Ovary (tissue), 9 donors: Measurements from ENCODE around the gene PPP4R3A. TPM values are rescaled to one million over a fixed set of nuclear protein-coding genes. Genes with fewer than 3 reads are reported as not detected.

Source experiments
- DNase-seq, 5 donors: peaks; one replicate each; pipeline ENCODE4 v3.0.0-alpha.2; 2019 to 2020
- H3K27ac ChIP-seq, 2 donors: fragments of 200-600 bp; one replicate each; pipeline versions ENCODE4 v1.5.1 to v1.8.0; 2019 to 2022
- H3K27me3 ChIP-seq: fragments of 200-600 bp; one replicate; pipeline ENCODE4 v1.8.0; 2022
- H3K36me3 ChIP-seq: fragments of 200-600 bp; sonication (generic); one replicate; pipeline ENCODE4 v1.5.1; 2019
- H3K4me1 ChIP-seq: one replicate; pipeline ENCODE4 v1.8.1; 2013; ENCODE audit warnings: mild to moderate bottlenecking, moderate library complexity; ENCODE audit not compliant: insufficient read depth
- H3K4me3 ChIP-seq: fragments of 200-600 bp; sonication (generic); one replicate; pipeline ENCODE4 v1.5.1; 2017
- H3K9me3 ChIP-seq, 2 donors: fragments of 200-600 bp in 1 of 2; sonication (generic) in 1 of 2; one replicate each; pipeline versions ENCODE4 v1.5.1 to v1.8.1; 2013 to 2019; ENCODE audit warnings: mild to moderate bottlenecking in 1 of 2, moderate library complexity in 1 of 2
- CTCF ChIP-seq, 3 donors: fragments of 450-650 bp in 2 of 3; fragments of 200-600 bp in 1 of 3; IDR thresholded peaks; one replicate each; pipeline versions ENCODE4 v1.5.1 to v1.8.0; 2016 to 2022; ENCODE audit warnings: antibody characterized with exemption in 3 of 3, mild to moderate bottlenecking in 1 of 3
- EP300 ChIP-seq: sonication (generic); formaldehyde crosslinking; IDR thresholded peaks from one replicate; pipeline ENCODE4 v1.6.1; 2017; ENCODE audit warnings: antibody characterized with exemption
- POLR2A ChIP-seq: fragments of 450-650 bp; IDR thresholded peaks from one replicate; pipeline ENCODE4 v1.6.1; 2017; ENCODE audit warnings: antibody characterized with exemption, mild to moderate bottlenecking, moderate library complexity
- WGBS, 3 donors: extraction: QIAGEN DNeasy Blood & Tissue Kit in 1 of 3; methylation state at CpG; one replicate each; pipeline versions ENCODE4 v1.1.5 to v1.1.7; 2013 to 2017; 5-methylcytosine and 5-hydroxymethylcytosine counted together
- intact Hi-C, 4 donors: fragments of 100-400 bp; cut with DNase I; formaldehyde crosslinking; loops; one replicate each; pipeline versions ENCODE4 v1.11.0 to v1.15.1; 2022 to 2023
- polyA plus RNA-seq, 2 donors: library from polyadenylated mRNA; stranded (reverse); fragments of 200-250 nt in 1 of 2; fragments of 350-450 nt in 1 of 2; fragmentation: Illumina TruSeq in 1 of 2; extraction: RNeasy Lipid Tissue Mini Kit (QIAGEN cat#74804) in 1 of 2; gene quantifications; one replicate each; pipeline ENCODE4 v1.2.3, GENCODE V29; 2013 to 2014
- total RNA-seq, 7 donors: library from RNA; depleted of rRNA in 2 of 7; stranded (reverse); fragments of >200 nt in 2 of 7; fragmentation: NEBNext Ultra II Directional in 3 of 7; extraction: Animal tissue kit (Norgen Biotek cat#: 25700) in 3 of 7; gene quantifications; one replicate each; pipeline versions ENCODE4 v1.1.0 to v1.2.4, GENCODE V29; 2016 to 2023
- donor health status: DM: no; HTN: no; CAD: no; lungs with moderate emphysema.
- donor health status: DM: no; HTN: no; CAD: no.
- donor health status: Bipolar disorder and iron deficiency.
- donor health status: DM: yes; HTN: yes; CAD: no.
- donor health status: DM: no; HTN: no; CAD: no.
- donor health status: DM: yes; HTN: yes; CAD: no.

The PPP4R3A gene
- total and polyA plus RNA-seq, 9 donors: 50.0 to 86.3 (median 65.1) TPM

DNA sequence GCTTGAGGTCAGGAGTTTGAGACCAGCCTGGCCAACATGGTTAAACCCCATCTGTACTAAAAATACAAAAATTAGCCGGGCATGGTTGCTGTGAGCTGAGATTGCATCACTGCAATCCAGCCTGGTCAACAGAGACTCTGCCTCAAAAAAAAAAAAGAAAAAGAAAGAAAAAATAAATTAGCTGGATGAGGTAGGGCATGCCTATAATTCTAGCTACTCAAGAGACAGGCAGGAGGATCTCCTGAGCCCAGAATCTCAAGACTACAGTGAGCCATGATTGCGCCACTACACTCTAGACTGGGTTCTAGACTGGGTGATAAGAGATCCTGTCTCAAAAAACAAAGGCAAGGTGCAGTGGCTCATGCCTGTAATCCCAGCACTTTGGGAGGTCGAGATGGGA, 16.9 kb downstream of the PPP4R3A start:
- TF ChIP-seq EP300 (no peak), POLR2A (no peak), CTCF (IDR thresholded peaks at IDR 0.05) (no peak)
- no peaks in the 10 kb centered on the region for H3K27me3 ChIP-seq
- intact Hi-C loops: no loop called here
- WGBS, 3 donors: 80 to 85% (median 80%) methylated on average over 3 of the region's 3 CpGs
- H3K4me3 ChIP-seq: no peak overlapping the region
- H3K36me3 ChIP-seq: no peaks in the 10 kb centered on the region
- H3K4me1 ChIP-seq: peaks cover 10% of the 10 kb centered on the region
- H3K9me3 ChIP-seq: no peaks in the 10 kb centered on the region
- DNase-seq: no peak
- no peak overlapping the region for H3K27ac ChIP-seq

DNA sequence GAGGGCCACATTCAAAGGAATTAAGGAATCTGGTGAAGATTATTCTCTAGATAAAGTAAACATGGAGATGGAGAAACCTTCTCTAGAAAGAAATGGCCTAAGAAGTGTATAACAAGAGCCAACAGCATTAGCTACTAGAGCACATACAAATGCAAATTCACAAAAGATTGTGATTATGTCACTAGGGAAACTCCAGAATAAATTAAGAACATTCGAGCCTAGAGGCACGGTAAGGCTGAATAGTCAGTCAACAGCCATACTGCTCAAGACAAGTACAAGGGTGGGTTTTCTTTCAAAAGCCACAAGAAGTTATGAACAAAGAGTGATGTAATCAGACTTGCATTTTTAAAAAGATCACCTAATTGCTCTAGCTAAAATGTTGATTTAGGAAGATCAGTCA, 25.4 kb downstream of the PPP4R3A start:
- Histone ChIP-seq H3K9me3 (no peaks in the 10 kb centered on the region), H3K27ac (no peak overlapping the region), H3K4me3 (no peak overlapping the region), H3K36me3 (no peaks in the 10 kb centered on the region), H3K27me3 (no peaks in the 10 kb centered on the region), H3K4me1 (peaks cover 5% of the 10 kb centered on the region)
- intact Hi-C loops: no loop called here
- no peak for DNase-seq
- 82 to 91% (median 83%) methylated on average over 2 of the region's 2 CpGs for WGBS, 3 donors
- TF ChIP-seq EP300 (no peak), CTCF (IDR thresholded peaks at IDR 0.05) (no peak), POLR2A (no peak)

DNA sequence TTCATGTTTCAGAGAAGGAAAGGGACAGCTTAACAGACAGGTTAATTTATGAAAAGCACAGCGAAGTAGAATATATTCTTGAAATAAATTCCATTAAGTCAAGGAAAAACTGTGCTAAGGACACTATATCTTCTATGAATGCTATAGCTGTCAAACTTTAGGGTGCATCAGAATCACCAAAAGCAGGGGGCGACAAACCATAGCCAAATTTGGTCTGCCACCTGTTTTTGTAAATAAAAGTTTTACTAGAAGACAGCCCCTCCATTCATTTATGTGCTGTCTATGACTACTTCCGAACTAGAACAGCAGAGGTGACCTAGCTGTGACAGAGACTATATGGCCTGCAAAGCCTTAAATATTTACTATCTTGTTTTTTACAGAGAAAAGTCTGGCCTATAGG, 25.9 kb downstream of the PPP4R3A start:
- TF ChIP-seq CTCF (IDR thresholded peaks at IDR 0.05): no peak
- no peak for TF ChIP-seq EP300
- TF ChIP-seq POLR2A: no peak
- WGBS, 3 donors: 91 to 94% (median 92%) methylated on average over 3 of the region's 3 CpGs
- Histone ChIP-seq H3K27me3 (no peaks in the 10 kb centered on the region), H3K9me3 (no peaks in the 10 kb centered on the region), H3K36me3 (no peaks in the 10 kb centered on the region), H3K27ac (no peak overlapping the region), H3K4me1 (peaks cover 5% of the 10 kb centered on the region), H3K4me3 (no peak overlapping the region)
- no peak for DNase-seq
- intact Hi-C loops: no loop called here

- Histone ChIP-seq H3K4me1 (peaks cover 6% of the 10 kb centered on the region), H3K27ac (no peak overlapping the region), H3K4me3 (no peak overlapping the region), H3K36me3 (no peaks in the 10 kb centered on the region), H3K27me3 (no peaks in the 10 kb centered on the region), H3K9me3 (no peaks in the 10 kb centered on the region)
- TF ChIP-seq EP300 (no peak), POLR2A (no peak), CTCF (IDR thresholded peaks at IDR 0.05) (no peak)
- no peak for DNase-seq
- WGBS, 3 donors: 33 to 48% (median 47%) methylated on average over 2 of the region's 2 CpGs
- intact Hi-C loops: no loop called here
Observed at GRCh38 chr14:91482263-91483013, 27.7 kb downstream of the PPP4R3A start.
